HepG2 (cell line): ENCODE results near the gene CUL9. TPM values are rescaled to one million over a fixed set of nuclear protein-coding genes. Genes with fewer than 3 reads are reported as not detected.

Experiments
- ATAC-seq: fragments of 200-7000 bp; cut with Tn5 transposase; 3 replicates; pipeline ENCODE4 v1.9.1; 2020; ENCODE audit warnings: mild to moderate bottlenecking, moderate library complexity
- BruUV-seq: library from RNA; stranded (reverse); fragments of 400-500 nt; replicated peaks from 2 replicates; lab custom pipeline; 2021; lab: Mats Ljungman, UMichigan
- CTCF ChIA-PET: fragments of 300-600 bp; formaldehyde crosslinking; extraction: SDS; loops from one replicate; lab custom pipeline; 2021; ENCODE audit warnings: low total read pairs, inconsistent platforms, low intra/inter-chr PET ratio; lab: Yijun Ruan, JAX
- POLR2A ChIA-PET: fragments of 350-600 bp; sonication (Branson Sonifier 250); formaldehyde crosslinking; loops from one replicate; lab custom pipeline; 2020; ENCODE audit warnings: antibody characterized with exemption, inconsistent platforms; lab: Yijun Ruan, JAX
- DNase-seq: peaks from one replicate; pipeline ENCODE4 v3.0.0-alpha.2; 2015; ENCODE audit warnings: low spot score
- FAIRE-seq: peaks from 3 replicates; lab custom pipeline; 2011; peaks lifted over from hg19 to GRCh38; lab: Jason Lieb, UNC
- H2AFZ ChIP-seq: one replicate; pipeline ENCODE4 v1.6.1; 2011; ENCODE audit warnings: low read length, inconsistent platforms
- H3K27ac ChIP-seq: fragments of 300-600 bp; 3 replicates; pipeline ENCODE4 v1.8.0; 2011; ENCODE audit warnings: mixed run types, mild to moderate bottlenecking, mixed read lengths, low read length, inconsistent platforms; ENCODE audit not compliant: insufficient read depth; ENCODE audit errors: extremely low read length
- H3K27me3 ChIP-seq, 2 experiments: fragments of 200-600 bp in 1 of 2; 2 replicates in 1 of 2; 3 replicates in 1 of 2; pipeline versions ENCODE4 v1.6.0 to v1.8.0; 2011; ENCODE audit warnings: low read length in 2 of 2, mild to moderate bottlenecking in 2 of 2, moderate library complexity in 2 of 2, inconsistent platforms in 1 of 2; ENCODE audit not compliant: insufficient read depth in 2 of 2, control insufficient read depth in 1 of 2
- H3K36me3 ChIP-seq, 2 experiments: fragments of 200-600 bp in 1 of 2; replicated peaks in 1 of 2; 2 replicates in 1 of 2; 3 replicates in 1 of 2; pipeline versions ENCODE4 v1.5.1 to v1.8.0; 2011; ENCODE audit warnings: low read length in 2 of 2, inconsistent platforms in 1 of 2; ENCODE audit not compliant: insufficient read depth in 2 of 2, control insufficient read depth in 1 of 2
- H3K4me1 ChIP-seq: 2 replicates; pipeline ENCODE4 v1.5.1; 2012; ENCODE audit warnings: low read length, inconsistent platforms; ENCODE audit not compliant: insufficient read depth
- H3K4me2 ChIP-seq: 2 replicates; pipeline ENCODE4 v1.6.0; 2011; ENCODE audit warnings: low read depth, low read length, inconsistent platforms
- H3K4me3 ChIP-seq, 3 experiments: fragments of 200-600 bp in 1 of 3; sonication (generic), shearing (Covaris generic) in 1 of 3; replicated peaks in 1 of 3; 2 replicates each; pipeline ENCODE4 v1.5.1; 2011 to 2016; ENCODE audit warnings: low read length in 3 of 3, inconsistent platforms in 2 of 3, low read depth in 2 of 3, mild to moderate bottlenecking in 2 of 3, control low read depth in 1 of 3, mixed read lengths in 1 of 3; ENCODE audit not compliant: insufficient read depth in 1 of 3
- H3K79me2 ChIP-seq: one replicate; pipeline ENCODE4 v1.6.1; 2011; ENCODE audit warnings: low read length, inconsistent platforms; ENCODE audit not compliant: insufficient read depth
- H3K9ac ChIP-seq: 2 replicates; pipeline ENCODE4 v1.6.0; 2011; ENCODE audit warnings: mild to moderate bottlenecking, low read depth, low read length, inconsistent platforms; ENCODE audit not compliant: insufficient read depth
- H3K9me3 ChIP-seq: 2 replicates; pipeline ENCODE4 v1.5.1; 2012; ENCODE audit warnings: mild to moderate bottlenecking, low read length
- H4K20me1 ChIP-seq: 2 replicates; pipeline ENCODE4 v1.6.0; 2011; ENCODE audit warnings: inconsistent platforms, mild to moderate bottlenecking, low read length, moderate library complexity; ENCODE audit not compliant: insufficient read depth
- FOXC1 ChIP-seq: sonication (generic); formaldehyde crosslinking; IDR thresholded peaks from 2 replicates; pipeline ENCODE4 v1.8.0; 2022; ENCODE audit warnings: mild to moderate bottlenecking, missing genetic modification reagents, borderline replicate concordance
- MTF2 ChIP-seq: sonication (generic); formaldehyde crosslinking; IDR thresholded peaks from 2 replicates; pipeline ENCODE4 v1.5.0; 2020; ENCODE audit warnings: missing genetic modification reagents, borderline replicate concordance
- PCBP1 ChIP-seq: fragments of 200-400 bp; formaldehyde crosslinking; IDR thresholded peaks from 2 replicates; pipeline ENCODE4 v1.6.1; 2017; ENCODE audit warnings: mild to moderate bottlenecking, low read depth, low read length, borderline replicate concordance
- PRDM10 ChIP-seq: sonication (generic); formaldehyde crosslinking; IDR thresholded peaks from 2 replicates; pipeline ENCODE4 v1.4.0; 2020; ENCODE audit warnings: low read depth, missing genetic modification reagents
- RBAK ChIP-seq: sonication (generic); formaldehyde crosslinking; IDR thresholded peaks from 2 replicates; pipeline ENCODE4 v1.5.1; 2020; ENCODE audit warnings: mild to moderate bottlenecking, missing genetic modification reagents
- REL ChIP-seq: sonication (generic); formaldehyde crosslinking; conservative IDR thresholded peaks from 2 replicates; pipeline ENCODE4 v1.8.0; 2022; ENCODE audit warnings: mild to moderate bottlenecking, missing genetic modification reagents, moderate library complexity
- ZNF598 ChIP-seq: sonication (generic); formaldehyde crosslinking; IDR thresholded peaks from 2 replicates; pipeline ENCODE4 v1.5.1; 2020; ENCODE audit warnings: mild to moderate bottlenecking, missing genetic modification reagents, borderline replicate concordance
- ZNF83 ChIP-seq: sonication (generic); formaldehyde crosslinking; IDR thresholded peaks from 2 replicates; pipeline ENCODE4 v1.4.0; 2020; ENCODE audit warnings: missing genetic modification reagents, mild to moderate bottlenecking, borderline replicate concordance
- ZNF878 ChIP-seq: sonication (generic); formaldehyde crosslinking; IDR thresholded peaks from 2 replicates; pipeline ENCODE4 v1.8.1; 2023; ENCODE audit warnings: mild to moderate bottlenecking, missing genetic modification reagents, moderate library complexity
- WGBS: methylation state at CpG from one replicate; pipeline ENCODE4 v1.1.6; 2017; ENCODE audit warnings: low lambda C conversion rate; 5-methylcytosine and 5-hydroxymethylcytosine counted together
- in situ Hi-C: cut with HindIII; loops from 2 replicates; pipeline ENCODE4 v1.10.0; 2017; ENCODE audit warnings: low pct_unique_long_range_greater_than_20kb; ENCODE audit not compliant: extremely low pct_ligation_motif_present
- intact Hi-C: fragments of 100-400 bp; cut with micrococcal nuclease; formaldehyde crosslinking; loops from one replicate; pipeline ENCODE4 v1.10.0; 2022; ENCODE audit not compliant: unreplicated experiment
- polyA plus RNA-seq, 8 experiments: library from polyadenylated mRNA; depleted of rRNA in 3 of 8; stranded (reverse) in 7 of 8; unstranded in 1 of 8; fragments of >200 nt; fragmentation: Illumina TruSeq in 4 of 8; extraction: Trizol in 4 of 8; gene quantifications; 2 replicates each; pipeline versions ENCODE4 v1.2.1 to v1.2.3, GENCODE V29; 2011 to 2016; ENCODE audit warnings: low read depth in 4 of 8, missing spikeins in 1 of 8, mixed read lengths in 1 of 8; ENCODE audit not compliant: insufficient read depth in 1 of 8
- total RNA-seq, 5 experiments: library from RNA; depleted of rRNA; stranded (reverse); fragments of >200 nt; fragmentation: Illumina TruSeq; extraction: Trizol; gene quantifications; 2 replicates each; pipeline ENCODE4 v1.2.3, GENCODE V29; 2016; ENCODE audit warnings: low read depth in 1 of 5

Gene CUL9
- total and polyA plus RNA-seq, 2 of the 13 experiments (the other 11 are each of a cell fraction or from before 2014, with no cell fraction given) = 11.4 to 13.7 TPM

GRCh38 chr6:43229803-43230620 is 48.0 kb downstream of the CUL9 start:
- WGBS = 61% methylated on average over 17 of the region's 17 CpGs
- H3K27me3 ChIP-seq = peaks cover 0 to 18% of the 10 kb centered on the region in 2 experiments; a peak in 2 of 5 replicates
- H3K4me2 ChIP-seq = peak overlapping the region; percentile 79
- ChIA-PET POLR2A (interaction anchor here (1.0 to 3.2 kb wide), 18 partner anchors 8 to 266 kb away, joined by 3 to 12 read pairs (median 6); partner anchors contain the start of genes CUL9, KLC4, MRPL2 and SLC22A7), CTCF (interaction anchor here (1.3 to 2.9 kb wide), 3 partner anchors 32 to 126 kb away, joined by 3 to 13 read pairs (median 7); no protein-coding TSS in a partner anchor)
- ATAC-seq (peak; percentile 20), FAIRE-seq (no peak), DNase-seq (no peak)
- H3K79me2 ChIP-seq = peaks cover 6% of the 10 kb centered on the region
- H3K36me3 ChIP-seq = 0 out of 5 replicates have a peak, but pooled peaks cover 0 to 9% of the 10 kb centered on the region in 2 experiments
- no peak overlapping the region for H3K27ac ChIP-seq
- peaks cover 20% of the 10 kb centered on the region for H3K4me1 ChIP-seq
- H3K9me3 ChIP-seq = no peaks in the 10 kb centered on the region
- H3K4me3 ChIP-seq = peak overlapping the region in 1 of 3 experiments; percentile 82; a peak in 1 of 6 replicates
- 0 out of 2 replicates have a peak overlapping the region, but pooled peaks have one; percentile 89 for H3K9ac ChIP-seq
- BruUV-seq = no TSS peak
- no peak for TF ChIP-seq PRDM10 (CRISPR knock-in tag)
- TF ChIP-seq PCBP1 = no peak
- TF ChIP-seq MTF2 (CRISPR knock-in tag) = 0 out of 2 replicates have a peak, but pooled peaks have one; percentile 44
- 0 out of 2 replicates have a peak, but pooled peaks have one; percentile 1 for TF ChIP-seq FOXC1
- 0 out of 2 replicates have a peak, but pooled peaks have one; percentile 47 for TF ChIP-seq ZNF598 (CRISPR knock-in tag)
- 0 out of 2 replicates have a peak, but pooled peaks have one; percentile 5 for TF ChIP-seq ZNF83 (CRISPR knock-in tag)
- 0 out of 2 replicates have a peak, but pooled peaks have one; percentile 14 for TF ChIP-seq RBAK (CRISPR knock-in tag)
- 0 out of 2 replicates have a peak, but pooled peaks have one; percentile 1 for TF ChIP-seq ZNF878 (CRISPR knock-in tag)
- 0 out of 2 replicates have a peak, but pooled peaks have one; percentile 16 for TF ChIP-seq REL
- intact Hi-C loops = loop anchor here (1.0 kb wide), 1 partner anchor 56 kb away; no protein-coding TSS in a partner anchor
- no peak overlapping the region for H2AFZ ChIP-seq
- in situ Hi-C loops = no loop called here
- H4K20me1 ChIP-seq = no peaks in the 10 kb centered on the region
